CD4-positive, alpha-beta T cell treated with Interleukin-2 at 100 ng/mL for 4 hours (primary cell): ENCODE data around the gene UBE2G1.

Source experiments
- DNase-seq: peaks from one replicate; pipeline ENCODE4 v3.0.0-alpha.2; 2020; ENCODE audit warnings: low spot score

Gene UBE2G1

GRCh38 chr17:4247361-4247970, 119.0 kb downstream of the UBE2G1 start:
- DNase-seq, result no peak

- no peak for DNase-seq
Observed at GRCh38 chr17:4246674-4247073, 119.8 kb downstream of the UBE2G1 start.

GRCh38 chr17:4241535-4241934, 124.9 kb downstream of the UBE2G1 start:
- no peak for DNase-seq

GRCh38 chr17:4236456-4236855, 130.0 kb downstream of the UBE2G1 start:
- DNase-seq, result no peak

- DNase-seq, result no peak
Observed at GRCh38 chr17:4235372-4236279, 130.8 kb downstream of the UBE2G1 start.

GRCh38 chr17:4234401-4234800, 132.1 kb downstream of the UBE2G1 start:
- no peak for DNase-seq

- DNase-seq, result no peak
Observed at GRCh38 chr17:4233668-4234258, 132.7 kb downstream of the UBE2G1 start.

- peak; percentile 17 for DNase-seq
Observed at GRCh38 chr17:4232168-4232813, 134.2 kb downstream of the UBE2G1 start.

- DNase-seq, result no peak
Observed at GRCh38 chr17:4229627-4230541, 136.6 kb downstream of the UBE2G1 start.

GRCh38 chr17:4221899-4222659, 144.4 kb downstream of the UBE2G1 start:
- no peak for DNase-seq

- no peak for DNase-seq
Observed at GRCh38 chr17:4221163-4221562, 145.3 kb downstream of the UBE2G1 start.

- no peak for DNase-seq
Observed at GRCh38 chr17:4220655-4221054, 145.8 kb downstream of the UBE2G1 start.
